ENCODE measurements around the gene FHL3.
"Not testable (repeated sequence)": the region's sequence is repeated elsewhere in the genome, so short reads cannot be mapped to it uniquely, and the experiment has no call there.

Gene FHL3

DNA sequence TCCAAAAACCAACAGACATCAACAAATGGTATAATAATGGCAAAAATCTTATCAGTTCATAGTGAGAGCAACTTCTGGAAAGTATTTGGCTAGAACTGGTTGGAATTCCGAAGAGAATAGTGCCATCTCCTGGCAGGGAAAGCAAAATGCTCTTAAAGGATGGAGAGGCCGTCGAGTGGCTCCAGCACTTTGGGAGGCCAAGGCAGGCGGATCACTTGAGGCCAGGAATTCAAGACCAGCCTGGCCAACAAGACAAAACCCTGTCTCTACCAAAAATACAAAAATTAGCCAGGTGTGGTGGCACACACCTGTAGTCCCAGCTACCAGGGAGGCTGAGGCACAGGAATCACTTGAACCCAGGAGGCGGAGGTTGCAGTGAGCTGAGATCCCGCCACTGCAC lies 30.2 kb downstream of the FHL3 start:
- peak; percentile 53 for DNase-seq

DNA sequence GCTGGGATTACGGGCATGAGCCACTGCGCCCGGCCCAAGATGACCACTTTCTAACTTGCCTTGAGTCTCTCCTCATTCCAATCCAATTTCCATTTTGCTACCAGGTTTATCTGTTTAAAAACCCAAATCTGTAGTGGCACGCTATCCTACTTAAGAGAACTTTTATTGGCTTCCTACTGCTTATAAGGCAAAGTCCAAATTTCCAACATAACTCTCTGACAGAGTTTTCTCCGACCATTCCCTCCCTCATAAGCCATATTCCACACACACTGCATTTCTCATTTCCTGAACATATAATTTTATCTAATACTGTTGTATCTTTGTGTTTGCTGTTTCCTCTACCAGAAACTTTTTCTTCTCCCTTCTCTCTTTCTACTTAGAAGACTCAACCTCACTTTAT lies 30.7 kb downstream of the FHL3 start:
- DNase-seq = no peak

GRCh38 chr1:37973684-37974083 lies 31.6 kb downstream of the FHL3 start:
- DNase-seq = not testable (repeated sequence)

GRCh38 chr1:37965301-37965700 lies 40.0 kb downstream of the FHL3 start:
- no peak for DNase-seq

DNA sequence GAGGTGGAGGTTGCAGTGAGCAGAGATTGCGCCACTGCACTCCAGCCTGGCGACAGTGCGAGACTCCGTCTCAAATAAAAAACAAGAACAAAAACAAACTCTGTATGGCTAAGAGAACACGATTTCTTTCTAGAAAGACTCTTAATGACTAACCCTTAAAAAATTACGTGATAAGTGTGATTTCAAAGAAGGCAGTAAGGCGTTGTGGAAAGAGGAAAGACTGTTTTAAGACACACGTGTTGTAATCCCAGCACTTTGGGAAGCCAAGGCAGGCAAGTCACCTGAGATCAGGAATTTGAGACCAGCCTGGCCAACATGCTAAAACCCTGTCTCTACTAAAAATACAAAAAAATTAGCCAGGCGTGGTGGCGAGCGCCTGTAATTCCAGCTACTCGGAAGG lies 41.2 kb downstream of the FHL3 start:
- DNase-seq = not testable (repeated sequence)

DNA sequence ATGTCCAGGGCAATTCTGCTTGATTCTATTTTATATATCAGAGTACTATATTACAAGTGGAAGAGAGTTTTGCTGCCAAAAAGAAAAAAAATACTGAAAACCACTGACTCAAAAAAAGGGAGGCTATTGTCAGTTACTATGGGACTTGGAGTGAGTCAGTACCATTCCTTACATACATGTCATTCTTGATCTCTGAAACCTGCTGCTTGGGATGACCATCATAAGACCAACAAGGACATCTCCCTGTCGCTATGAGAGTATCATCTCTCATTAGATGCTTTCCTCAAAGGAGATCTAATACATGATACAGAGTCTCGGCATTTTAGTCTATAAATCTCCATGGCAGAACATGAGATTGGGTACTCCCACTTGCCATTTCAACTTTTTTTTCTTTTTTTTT lies 46.6 kb downstream of the FHL3 start:
- DNase-seq = peak; percentile 88

- DNase-seq = no peak
Observed at GRCh38 chr1:37955685-37956084, 49.6 kb downstream of the FHL3 start.

DNA sequence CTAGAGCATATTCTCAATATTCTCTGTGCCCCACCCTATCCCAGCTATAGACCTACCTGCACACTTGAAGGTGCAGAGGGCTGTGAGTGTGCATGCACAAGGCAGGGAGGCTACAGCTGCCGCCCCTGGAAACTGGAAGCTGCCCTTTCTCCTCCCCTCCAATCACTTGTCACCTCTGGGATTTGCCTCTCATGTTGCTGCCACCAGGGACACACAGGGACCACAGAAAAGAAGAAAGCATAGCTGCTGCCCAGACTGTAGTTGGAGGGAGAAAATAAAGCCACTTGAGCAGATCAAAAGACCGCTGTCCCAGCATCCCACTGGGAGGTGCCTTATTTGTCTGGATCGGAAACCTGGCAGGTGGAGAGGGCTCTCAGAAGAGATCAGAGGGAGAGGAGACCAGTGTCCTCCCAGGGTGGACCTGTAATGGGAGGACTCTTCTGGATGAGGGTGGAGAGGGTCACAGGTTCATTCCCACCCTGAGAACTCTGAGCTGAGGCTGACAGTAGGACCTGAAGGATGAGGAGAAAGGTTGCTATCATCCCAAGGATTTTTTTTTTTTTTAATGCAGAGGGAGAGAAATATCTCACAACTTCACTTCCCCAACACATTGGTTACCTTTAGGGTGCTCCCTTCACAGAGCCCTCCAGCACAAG lies 50.9 kb downstream of the FHL3 start:
- no peak for DNase-seq

DNA sequence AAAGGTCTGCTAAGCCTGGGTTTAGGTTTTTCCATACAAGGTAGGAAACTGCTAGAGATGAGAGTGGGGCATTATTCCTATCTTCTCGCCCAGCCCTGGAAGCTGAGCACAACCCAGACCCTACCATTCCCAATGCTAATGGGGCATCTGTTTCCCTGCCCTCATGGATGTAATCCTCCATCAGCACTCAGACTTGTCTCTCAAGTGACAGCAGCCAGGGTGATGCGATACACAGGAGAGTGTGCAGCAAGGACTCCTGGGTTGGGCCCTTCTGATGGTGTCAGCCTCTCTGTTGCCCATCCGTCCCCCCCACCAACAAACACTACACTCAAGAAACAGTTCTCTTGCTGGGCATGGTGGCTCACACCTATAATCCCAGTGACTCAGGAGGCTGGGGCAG lies 52.6 kb downstream of the FHL3 start:
- no peak for DNase-seq

DNA sequence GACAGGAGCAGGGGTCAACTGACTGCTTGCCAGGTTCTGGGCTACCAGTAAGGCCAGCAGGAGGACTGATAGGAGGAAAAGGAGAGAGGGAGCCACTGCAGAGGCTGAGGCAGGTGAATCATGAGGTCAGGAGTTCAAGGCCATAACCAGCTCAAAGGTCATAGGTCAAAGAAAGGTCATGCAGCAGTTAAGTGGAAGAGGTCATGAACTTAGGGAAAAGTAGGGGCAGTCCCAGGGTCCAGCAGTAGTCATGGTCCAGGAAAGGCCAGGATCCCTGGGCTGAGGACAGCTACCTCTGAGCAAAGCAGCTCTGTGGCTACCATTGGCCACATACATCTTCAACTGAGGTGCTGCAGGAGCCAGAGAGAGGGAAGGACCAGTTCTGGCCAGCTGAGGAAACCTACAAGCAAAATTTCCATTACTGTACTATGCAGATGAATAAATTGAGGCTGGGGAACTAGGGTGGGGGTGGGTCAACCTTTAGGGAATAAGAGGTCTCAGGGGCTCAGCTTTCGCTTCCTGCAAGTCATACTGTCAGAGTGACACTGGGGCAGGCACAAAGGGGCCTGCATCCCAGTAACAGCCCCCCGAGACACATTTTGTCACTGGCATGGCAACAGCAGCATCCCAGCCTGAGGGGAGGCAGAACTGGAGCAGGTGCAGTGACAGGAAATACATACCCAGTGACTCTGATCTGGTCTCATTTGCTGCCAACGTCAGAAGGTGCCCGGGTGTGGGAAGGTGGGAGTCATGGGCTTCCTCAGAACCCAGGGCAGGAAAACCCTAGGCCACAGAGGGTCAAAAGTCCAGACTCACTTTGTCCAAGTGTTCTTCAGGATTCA lies 53.3 kb downstream of the FHL3 start:
- DNase-seq = no peak

DNA sequence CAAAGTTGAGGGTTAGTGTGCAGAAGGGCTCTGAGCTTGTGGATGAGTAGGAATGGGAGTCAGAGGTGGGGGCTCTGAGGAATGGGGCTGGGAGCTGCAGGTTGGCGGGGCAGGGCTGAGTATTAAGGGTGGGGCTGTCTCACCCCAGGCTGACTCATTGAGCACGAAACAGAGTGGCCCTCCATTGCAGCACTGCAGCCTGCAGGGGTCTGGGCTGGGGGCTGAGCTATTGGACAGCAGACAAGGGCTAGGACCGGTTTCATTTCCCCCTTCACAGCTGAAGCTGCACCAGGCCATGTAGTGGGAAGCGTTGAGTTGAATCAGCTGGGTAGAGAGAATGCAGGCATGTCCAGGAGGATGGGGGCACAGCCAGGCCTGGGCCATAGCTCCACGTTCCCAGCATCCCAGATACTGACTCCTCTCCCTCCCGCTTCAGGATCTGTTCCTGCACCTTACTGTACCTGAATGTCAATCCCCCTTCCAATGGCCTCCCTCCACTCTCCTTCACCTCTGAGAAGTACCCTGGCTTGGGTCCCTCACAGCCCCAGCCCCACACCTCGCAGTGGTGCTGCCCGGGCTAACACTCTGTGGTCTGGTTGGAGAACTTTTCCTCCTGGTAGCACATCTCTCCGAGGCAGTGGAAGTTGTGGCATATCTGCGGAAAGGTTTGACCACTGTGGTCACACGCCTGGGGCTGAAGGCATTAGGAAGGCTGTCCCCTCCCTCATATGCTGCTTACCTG lies 54.1 kb downstream of the FHL3 start:
- DNase-seq = no peak

DNA sequence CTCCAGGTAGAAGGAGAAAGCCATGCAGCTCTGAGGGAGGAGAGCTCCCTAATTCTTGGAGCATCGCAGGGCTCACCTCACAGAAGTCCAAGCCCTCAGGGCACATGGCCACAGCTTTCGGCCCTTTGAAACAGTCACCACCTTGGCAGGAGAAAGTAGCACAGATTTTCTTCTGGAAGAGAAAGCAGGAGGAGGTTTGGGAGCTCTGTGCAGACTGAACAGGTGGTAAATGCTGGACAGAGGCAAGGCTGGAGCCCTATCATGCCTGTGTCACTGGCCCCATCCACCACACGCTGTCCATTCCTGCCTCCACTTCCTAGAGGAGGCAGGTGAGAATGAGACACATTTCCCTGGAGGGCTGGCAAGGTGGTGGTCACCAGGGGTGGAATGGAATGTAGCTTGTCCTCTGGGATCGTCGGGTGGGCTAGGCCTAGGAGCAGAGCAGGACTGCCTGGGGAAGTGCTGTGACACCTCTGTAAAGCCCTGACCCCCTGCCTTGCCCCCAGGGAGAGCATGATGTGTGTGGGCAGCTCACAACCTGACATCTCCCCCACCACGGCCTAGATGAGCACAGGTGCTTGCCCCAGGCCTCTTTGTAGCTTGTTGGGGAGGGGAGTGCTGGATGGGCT lies 55.7 kb downstream of the FHL3 start:
- DNase-seq = no peak

- no peak for DNase-seq
Observed at GRCh38 chr1:37948841-37949240, 56.5 kb downstream of the FHL3 start.

DNA sequence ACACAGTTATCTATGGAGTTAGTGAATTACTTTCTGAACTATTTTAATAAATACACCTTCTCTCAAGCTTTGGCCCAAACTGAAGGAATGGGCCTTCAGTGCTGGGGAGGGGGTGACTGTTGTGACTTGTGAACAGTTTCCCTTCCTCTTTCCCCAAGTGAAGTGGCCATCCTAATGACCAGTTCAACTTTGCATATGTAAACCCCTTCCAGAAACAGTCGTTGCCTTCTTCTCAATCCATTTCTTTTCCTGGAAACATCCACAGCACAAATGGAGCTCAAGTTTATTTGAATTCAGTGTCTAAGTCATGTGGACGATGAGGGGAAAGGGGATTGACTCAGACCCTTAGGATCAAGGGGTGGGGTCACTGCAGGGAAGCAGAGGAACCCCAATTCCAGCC lies 57.1 kb downstream of the FHL3 start:
- DNase-seq = no peak

DNA sequence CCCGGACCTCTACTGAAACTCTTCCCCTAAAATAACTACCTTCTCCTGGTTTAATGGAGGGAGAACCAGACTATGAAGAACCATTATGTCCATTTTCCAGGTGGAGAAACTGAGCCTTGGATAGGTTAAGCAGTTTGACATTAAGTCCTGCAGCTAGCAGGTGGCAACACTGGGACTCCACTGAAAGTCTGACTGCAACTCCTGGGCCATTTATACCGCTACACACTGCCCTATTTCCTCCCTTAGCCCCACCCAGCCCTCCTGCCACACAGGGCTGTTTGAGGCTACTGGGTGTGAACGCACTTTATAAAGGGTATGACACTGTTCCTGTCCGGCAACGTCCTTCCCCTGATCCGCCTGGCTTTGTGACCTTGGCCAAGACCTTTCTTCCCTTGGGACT lies 58.0 kb downstream of the FHL3 start:
- no peak for DNase-seq

All from kidney glomerular epithelial cell (primary cell).